ENCODE data around the gene FRMPD2. TPM values are rescaled to one million over a fixed set of nuclear protein-coding genes. Genes with fewer than 3 reads are reported as not detected.

FRMPD2 gene
- total and polyA plus RNA-seq, 2 experiments from 2014 or later: 0.10 to 0.30 TPM

- no peak overlapping the region for H3K4me3 ChIP-seq
- H3K79me2 ChIP-seq: no peaks in the 10 kb centered on the region
- no peak overlapping the region for H3K27ac ChIP-seq
- H3K9me2 ChIP-seq (replicated peaks; ENCODE audit: insufficient read depth): no peaks in the 10 kb centered on the region
- H3K9me3 ChIP-seq (ENCODE audit: low read depth): no peaks in the 10 kb centered on the region
- H3K4me1 ChIP-seq (ENCODE audit: insufficient read depth): peaks cover 3% of the 10 kb centered on the region
- no peak for DNase-seq (ENCODE audit: low spot score)
- TF ChIP-seq CTCF (IDR thresholded peaks at IDR 0.05; ENCODE audit: poor library complexity) (no peak), EZH2phosphoT487 (IDR thresholded peaks at IDR 0.05; ENCODE audit: low read depth, severe bottlenecking, unreplicated experiment) (no peak), EZH2 (IDR thresholded peaks at IDR 0.05; ENCODE audit: borderline replicate concordance) (no peak)
- H4K20me1 ChIP-seq (ENCODE audit: insufficient read depth, poor library complexity, severe bottlenecking): no peaks in the 10 kb centered on the region
- H2AFZ ChIP-seq: no peak overlapping the region
- H3K27me3 ChIP-seq: no peaks in the 10 kb centered on the region
- WGBS (ENCODE audit: low lambda C conversion rate, missing lambda C conversion rate): 100% methylated on average over 2 of the region's 2 CpGs
- no peak overlapping the region for H3K4me2 ChIP-seq
- no peaks in the 10 kb centered on the region for H3K36me3 ChIP-seq (replicated peaks; ENCODE audit: insufficient read depth, low read depth)
Observed at GRCh38 chr10:48272682-48273081, 1.8 kb downstream of the FRMPD2 start.

- Histone ChIP-seq H3K36me3 (replicated peaks; ENCODE audit: insufficient read depth, low read depth) (no peaks in the 10 kb centered on the region), H3K27ac (no peak overlapping the region), H2AFZ (no peak overlapping the region), H3K4me2 (no peak overlapping the region), H3K4me3 (no peak overlapping the region), H3K9me3 (ENCODE audit: low read depth) (no peaks in the 10 kb centered on the region), H3K27me3 (no peaks in the 10 kb centered on the region), H3K4me1 (ENCODE audit: insufficient read depth) (peaks cover 3% of the 10 kb centered on the region), H4K20me1 (ENCODE audit: insufficient read depth, poor library complexity, severe bottlenecking) (no peaks in the 10 kb centered on the region), H3K9me2 (replicated peaks; ENCODE audit: insufficient read depth) (no peaks in the 10 kb centered on the region), H3K79me2 (no peaks in the 10 kb centered on the region)
- TF ChIP-seq EZH2 (IDR thresholded peaks at IDR 0.05; ENCODE audit: borderline replicate concordance) (no peak), CTCF (IDR thresholded peaks at IDR 0.05; ENCODE audit: poor library complexity) (no peak), EZH2phosphoT487 (IDR thresholded peaks at IDR 0.05; ENCODE audit: low read depth, severe bottlenecking, unreplicated experiment) (no peak)
- 82% methylated on average over 5 of the region's 5 CpGs for WGBS (ENCODE audit: low lambda C conversion rate, missing lambda C conversion rate)
- DNase-seq (ENCODE audit: low spot score): no peak
Observed at GRCh38 chr10:48271047-48271730, 3.3 kb downstream of the FRMPD2 start.

GRCh38 chr10:48266528-48266927, 8.0 kb downstream of the FRMPD2 start:
- Histone ChIP-seq H3K27me3 (no peaks in the 10 kb centered on the region), H3K4me3 (no peak overlapping the region), H3K9me2 (replicated peaks; ENCODE audit: insufficient read depth) (no peaks in the 10 kb centered on the region), H4K20me1 (ENCODE audit: insufficient read depth, poor library complexity, severe bottlenecking) (no peaks in the 10 kb centered on the region), H3K36me3 (replicated peaks; ENCODE audit: insufficient read depth, low read depth) (no peaks in the 10 kb centered on the region), H3K4me1 (ENCODE audit: insufficient read depth) (no peaks in the 10 kb centered on the region), H3K27ac (no peak overlapping the region), H3K4me2 (no peak overlapping the region), H3K79me2 (no peaks in the 10 kb centered on the region), H2AFZ (no peak overlapping the region), H3K9me3 (ENCODE audit: low read depth) (no peaks in the 10 kb centered on the region)
- DNase-seq (ENCODE audit: low spot score): no peak
- WGBS (ENCODE audit: low lambda C conversion rate, missing lambda C conversion rate): 77% methylated on average over 4 of the region's 4 CpGs
- no peak for TF ChIP-seq EZH2 (IDR thresholded peaks at IDR 0.05; ENCODE audit: borderline replicate concordance)
- TF ChIP-seq EZH2phosphoT487 (IDR thresholded peaks at IDR 0.05; ENCODE audit: low read depth, severe bottlenecking, unreplicated experiment): no peak
- TF ChIP-seq CTCF (IDR thresholded peaks at IDR 0.05; ENCODE audit: poor library complexity): no peak

Data from hepatocyte (in vitro differentiated cells).